Placental epithelial cell (primary cell): ENCODE measurements around the gene EIF3J. TPM values are rescaled to one million over a fixed set of nuclear protein-coding genes. Genes with fewer than 3 reads are reported as not detected.

Experiments
- total RNA-seq: library from RNA; depleted of rRNA; stranded (reverse); fragments of >200 nt; gene quantifications from 2 replicates; pipeline ENCODE4 v1.2.3, GENCODE V29; 2012

EIF3J gene, protein sequence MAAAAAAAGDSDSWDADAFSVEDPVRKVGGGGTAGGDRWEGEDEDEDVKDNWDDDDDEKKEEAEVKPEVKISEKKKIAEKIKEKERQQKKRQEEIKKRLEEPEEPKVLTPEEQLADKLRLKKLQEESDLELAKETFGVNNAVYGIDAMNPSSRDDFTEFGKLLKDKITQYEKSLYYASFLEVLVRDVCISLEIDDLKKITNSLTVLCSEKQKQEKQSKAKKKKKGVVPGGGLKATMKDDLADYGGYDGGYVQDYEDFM
- total RNA-seq: 22.1 and 28.3 TPM in 2 replicates

DNA sequence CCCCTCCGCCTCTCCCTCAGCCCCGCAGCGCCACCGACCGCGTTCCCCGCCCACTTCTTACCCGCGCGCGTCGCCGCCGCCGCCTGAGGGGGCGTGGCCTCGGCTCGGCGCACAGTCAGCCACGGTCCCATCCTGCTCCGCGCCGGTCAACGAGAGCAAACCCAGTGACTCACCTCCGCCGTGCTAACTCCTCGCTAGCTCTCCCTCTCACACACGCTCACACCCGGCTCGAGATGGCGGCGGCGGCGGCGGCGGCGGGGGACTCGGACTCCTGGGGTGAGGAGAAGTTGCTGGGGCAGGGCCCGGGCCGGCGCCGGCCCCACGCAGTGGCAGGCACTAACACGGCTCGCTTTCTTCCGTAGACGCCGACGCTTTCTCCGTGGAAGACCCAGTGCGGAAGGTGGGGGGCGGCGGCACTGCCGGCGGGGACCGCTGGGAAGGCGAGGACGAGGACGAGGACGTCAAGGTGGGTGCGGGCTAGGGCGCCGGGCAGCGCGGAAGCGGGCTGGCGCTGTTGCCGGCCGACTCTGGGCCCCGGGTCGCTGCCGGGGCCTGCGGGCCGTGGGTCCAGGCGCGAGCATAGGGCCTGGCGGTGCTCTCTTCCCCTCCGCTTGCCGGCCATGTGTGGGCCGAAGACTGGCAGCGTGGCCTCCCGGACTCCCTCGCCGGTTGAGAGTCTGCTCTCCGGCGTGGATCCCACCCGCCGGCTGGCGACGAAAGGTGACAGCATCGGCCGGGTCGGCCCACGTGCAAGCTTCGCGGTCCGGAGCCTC lies at the start of gene EIF3J:
TSS of gene EIF3J (plus strand) at position 186 of the 773 bp plus-strand sequence. CDS start at position 234, 48 bp downstream.

Other genes with a start within 250 kb of the EIF3J start
- 71.5 and 101 TPM in 2 replicates for gene GOLM2, start 248.4 kb upstream of the EIF3J start, total RNA-seq
- gene CTDSPL2, start 109.5 kb upstream of the EIF3J start, total RNA-seq: 47.1 and 47.9 TPM in 2 replicates
- 67.5 and 87.9 TPM in 2 replicates for gene SPG11, start 126.5 kb downstream of the EIF3J start, total RNA-seq
- gene PATL2, start 174.2 kb downstream of the EIF3J start, total RNA-seq: 0.11 and 0.79 TPM in 2 replicates
- 690 and 982 TPM in 2 replicates for gene B2M, start 174.4 kb downstream of the EIF3J start, total RNA-seq
- gene TRIM69, start 199.4 kb downstream of the EIF3J start, total RNA-seq: 7.1 and 9.3 TPM in 2 replicates